NCI-H226 (cell line): ENCODE results near the gene TBC1D10B.

Experiments used
- DNase-seq: peaks from one replicate; pipeline ENCODE4 v3.0.0-alpha.2; 2015

TBC1D10B gene

GRCh38 chr16:30370456-30371247 is at the start of gene TBC1D10B:
TSS of gene TBC1D10B (minus strand) at chr16:30370494. CDS start at chr16:30370183, 311 bp downstream.
- peak; percentile 100 for DNase-seq

GRCh38 chr16:30418350-30419181 is 48.3 kb upstream of the TBC1D10B start:
- no peak for DNase-seq

GRCh38 chr16:30417529-30418349 is 47.4 kb upstream of the TBC1D10B start:
- DNase-seq = peak; percentile 70

GRCh38 chr16:30416624-30417528 is 46.6 kb upstream of the TBC1D10B start:
- no peak for DNase-seq

GRCh38 chr16:30416047-30416603 is 45.8 kb upstream of the TBC1D10B start:
- no peak for DNase-seq

GRCh38 chr16:30414159-30414558 is 43.9 kb upstream of the TBC1D10B start:
- no peak for DNase-seq

- no peak for DNase-seq
These were observed 43.0 kb upstream of the TBC1D10B start for GRCh38 chr16:30413112-30413806.

GRCh38 chr16:30409125-30410060 is 39.1 kb upstream of the TBC1D10B start:
- peak; percentile 69 for DNase-seq

- DNase-seq = no peak
These were observed 37.7 kb upstream of the TBC1D10B start for GRCh38 chr16:30407804-30408534.

- peak; percentile 80 for DNase-seq
These were observed 37.0 kb upstream of the TBC1D10B start, which contains the start of gene ZNF771 for GRCh38 chr16:30407102-30407803. TSS of gene ZNF771 (plus strand) at chr16:30407606. CDS start at chr16:30408054, 448 bp downstream.

- DNase-seq = no peak
These were observed 36.5 kb upstream of the TBC1D10B start for GRCh38 chr16:30406795-30407101.

GRCh38 chr16:30401768-30402425 is 31.6 kb upstream of the TBC1D10B start:
- no peak for DNase-seq

- DNase-seq = no peak
These were observed 29.3 kb upstream of the TBC1D10B start for GRCh38 chr16:30399435-30400186.

GRCh38 chr16:30398661-30399434 is 28.6 kb upstream of the TBC1D10B start:
- no peak for DNase-seq

- no peak for DNase-seq
These were observed 27.7 kb upstream of the TBC1D10B start for GRCh38 chr16:30397776-30398660.
